Neural cell (in vitro differentiated cells): ENCODE results near the gene COPS2.

Source experiments
- CTCF ChIP-seq: fragments of 450-650 bp; IDR thresholded peaks from 2 replicates; pipeline ENCODE4 v1.5.1; 2014; ENCODE audit warnings: antibody characterized with exemption, mild to moderate bottlenecking, moderate library complexity; ENCODE audit not compliant: poor library complexity, severe bottlenecking
- EZH2 ChIP-seq: fragments of 200-600, 300-800 bp; shearing (Covaris generic), sonication (generic); IDR thresholded peaks from 2 replicates; pipeline ENCODE4 v1.6.1; 2014; ENCODE audit warnings: antibody characterized with exemption, low read length, borderline replicate concordance, mild to moderate bottlenecking; ENCODE audit not compliant: insufficient read depth, poor library complexity, severe bottlenecking

- TF ChIP-seq CTCF: no peak
- TF ChIP-seq EZH2: no peak
Observed at GRCh38 chr15:49191892-49192291, 36.5 kb upstream of the COPS2 start.
